GM21367 (cell line): ENCODE data around the gene CBX2.
"Not testable (repeated sequence)": the region's sequence is repeated elsewhere in the genome, so short reads cannot be mapped to it uniquely, and the experiment has no call there.

Experiments used
- ATAC-seq: cut with Tn5 transposase; IDR thresholded peaks from one replicate; pipeline ENCODE4 v1.9.1; 2021; ENCODE audit not compliant: unreplicated experiment

Gene CBX2

DNA sequence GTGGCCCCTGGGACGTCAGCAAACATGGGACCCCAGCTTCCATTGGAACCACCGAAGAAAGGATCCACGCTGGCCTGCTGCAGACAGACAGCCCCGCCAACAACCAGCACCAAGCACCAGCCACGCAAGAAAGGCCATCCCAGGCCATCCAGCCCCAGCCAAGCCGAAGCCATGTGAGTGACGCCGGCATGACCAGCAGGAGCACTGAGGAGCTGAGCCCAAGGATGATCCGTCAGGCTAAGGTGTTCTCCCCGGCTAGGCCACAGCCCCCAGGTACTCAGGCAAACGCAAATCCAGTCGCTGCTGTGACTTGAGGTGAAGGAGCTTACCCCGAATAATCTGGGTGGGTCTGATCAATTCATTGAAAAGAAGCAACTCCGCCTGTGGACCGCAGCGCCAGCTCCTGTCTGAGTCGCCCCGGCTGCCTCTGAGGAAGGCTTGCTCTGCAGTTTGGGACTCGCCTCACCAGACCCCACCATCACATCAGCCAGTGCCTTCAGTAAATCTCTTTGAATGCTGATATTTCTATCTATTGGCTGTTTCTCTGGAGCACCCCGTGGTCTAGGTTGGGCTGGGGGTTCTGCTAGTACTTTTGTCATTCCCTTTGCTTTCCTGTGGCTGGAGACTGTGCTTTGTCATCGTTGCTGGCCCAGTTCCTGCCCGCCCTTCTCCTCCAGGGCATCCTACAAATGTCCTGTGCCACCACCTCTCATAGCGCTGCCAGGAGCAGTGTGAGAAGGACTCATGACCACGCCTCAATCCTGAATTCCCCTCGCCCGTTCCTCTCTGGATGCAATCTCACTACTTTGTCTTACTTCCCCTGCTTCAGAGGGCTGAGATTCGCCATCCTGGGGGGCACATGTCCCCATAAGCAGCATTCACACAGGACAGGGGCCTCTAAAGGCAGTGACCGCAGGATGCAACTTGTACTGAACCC, 8.1 kb upstream of the CBX2 start:
- ATAC-seq: no peak

DNA sequence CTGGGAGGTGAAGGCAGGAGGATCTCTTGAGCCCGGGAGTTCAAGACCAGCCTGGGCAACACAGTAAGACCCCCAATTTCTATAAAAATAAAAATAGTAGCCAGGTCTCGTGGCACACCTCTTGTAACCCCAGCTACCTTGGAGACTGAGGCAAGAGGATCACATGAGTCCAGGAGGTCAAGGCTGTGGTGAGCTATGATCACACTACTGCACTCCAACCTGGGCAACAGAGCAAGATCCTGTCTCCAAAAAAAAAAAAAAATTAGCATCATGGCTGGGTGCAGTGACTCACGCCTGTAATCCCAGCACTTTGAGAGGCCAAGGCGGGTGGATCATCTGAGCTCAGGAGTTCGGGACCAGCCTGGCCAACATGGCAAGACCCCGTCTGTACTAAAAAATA, 6.7 kb upstream of the CBX2 start:
- no peak for ATAC-seq

- not testable (repeated sequence) for ATAC-seq
These were observed 5.2 kb upstream of the CBX2 start for GRCh38 chr17:79772726-79773125.

DNA sequence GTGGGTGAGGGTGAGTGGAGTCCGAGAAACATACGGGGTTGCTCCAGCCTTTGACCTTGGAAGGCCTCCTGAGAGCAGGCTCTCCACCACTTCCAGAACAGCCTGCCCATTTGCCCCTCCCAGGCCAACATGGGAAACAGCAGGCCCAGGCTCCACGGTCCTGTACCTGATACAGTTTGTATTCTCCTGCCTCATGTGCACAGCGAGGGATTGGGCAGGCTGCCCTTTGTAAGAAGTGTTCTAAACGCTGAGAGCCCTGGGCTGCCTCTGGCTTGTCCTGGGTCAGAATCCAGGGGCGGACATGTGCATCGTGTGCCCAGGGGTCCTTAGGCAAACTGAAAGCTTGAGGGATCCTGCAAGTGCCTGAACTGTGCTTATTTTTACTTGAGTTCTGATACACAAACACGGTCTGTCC, 3.4 kb upstream of the CBX2 start:
- no peak for ATAC-seq

- ATAC-seq: no peak
These were observed 2.3 kb upstream of the CBX2 start for GRCh38 chr17:79775632-79776031.

- no peak for ATAC-seq
These were observed 1.4 kb upstream of the CBX2 start for GRCh38 chr17:79776376-79777119.

- no peak for ATAC-seq
These were observed 641 bp upstream of the CBX2 start for GRCh38 chr17:79777120-79777893.

DNA sequence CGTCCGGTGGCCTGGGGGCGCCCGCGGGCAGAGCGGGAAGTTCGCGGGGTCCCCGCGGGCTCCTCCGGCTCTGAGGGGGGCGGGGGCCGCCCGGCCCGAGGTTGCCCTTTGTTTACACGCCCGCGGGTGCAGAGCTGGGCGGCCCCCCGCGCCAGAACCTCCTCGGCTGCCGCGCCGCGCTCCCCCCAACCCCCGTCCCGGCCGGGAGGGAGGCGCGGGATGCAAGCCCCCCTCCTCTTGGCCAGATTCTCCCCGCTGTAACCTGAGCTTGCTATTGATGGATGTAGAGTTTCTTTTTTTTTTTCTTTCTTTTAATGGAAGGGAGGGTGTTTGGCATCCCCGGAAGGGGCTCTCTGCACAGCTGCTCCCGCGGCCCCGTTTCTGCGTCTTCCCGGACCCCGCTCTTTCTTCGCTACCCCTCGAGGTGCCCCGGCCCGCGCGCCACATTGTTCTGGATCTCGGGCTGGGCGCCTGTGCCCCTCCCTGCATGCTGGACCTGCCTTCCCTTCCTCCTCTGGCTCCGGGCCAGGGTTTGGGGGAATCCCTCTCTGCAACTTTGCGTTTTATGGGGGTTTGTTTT, 646 bp downstream of the CBX2 start:
- no peak for ATAC-seq

- no peak for ATAC-seq
These were observed 1.2 kb downstream of the CBX2 start for GRCh38 chr17:79779084-79779529.

DNA sequence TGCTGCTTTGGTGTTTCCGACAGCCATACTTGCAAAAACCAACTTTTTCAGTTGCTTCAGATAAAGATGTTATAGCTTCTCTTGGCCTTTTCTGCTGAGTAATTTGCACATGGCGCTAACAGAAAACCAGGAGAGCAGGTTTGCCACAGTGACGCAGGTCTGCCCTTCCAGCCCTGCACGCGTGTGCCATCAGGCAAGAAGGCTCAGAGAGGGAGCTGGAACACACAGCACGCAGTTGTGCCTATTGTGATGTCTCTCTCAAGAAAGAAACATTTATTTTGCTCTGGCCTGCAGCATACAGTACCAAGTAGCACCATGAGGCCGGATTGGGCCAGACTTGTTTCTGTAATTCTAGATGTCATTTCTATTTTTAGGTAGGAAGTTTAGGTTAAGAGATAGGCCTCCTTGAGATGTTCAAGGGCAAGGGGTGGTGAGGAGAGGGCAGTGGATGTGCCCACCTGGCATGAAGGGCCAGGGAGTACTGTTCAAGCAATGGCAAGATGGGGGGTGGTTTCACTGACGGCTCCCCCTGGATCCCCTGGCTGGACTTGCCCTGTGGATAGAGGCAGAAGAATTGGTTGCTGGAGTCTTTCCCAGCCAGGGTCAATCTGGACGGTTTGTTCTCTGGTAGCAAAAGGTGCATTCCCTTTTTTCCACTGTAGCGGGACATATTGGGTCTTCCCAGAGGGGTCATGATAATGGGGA, 1.9 kb downstream of the CBX2 start:
- ATAC-seq: no peak

DNA sequence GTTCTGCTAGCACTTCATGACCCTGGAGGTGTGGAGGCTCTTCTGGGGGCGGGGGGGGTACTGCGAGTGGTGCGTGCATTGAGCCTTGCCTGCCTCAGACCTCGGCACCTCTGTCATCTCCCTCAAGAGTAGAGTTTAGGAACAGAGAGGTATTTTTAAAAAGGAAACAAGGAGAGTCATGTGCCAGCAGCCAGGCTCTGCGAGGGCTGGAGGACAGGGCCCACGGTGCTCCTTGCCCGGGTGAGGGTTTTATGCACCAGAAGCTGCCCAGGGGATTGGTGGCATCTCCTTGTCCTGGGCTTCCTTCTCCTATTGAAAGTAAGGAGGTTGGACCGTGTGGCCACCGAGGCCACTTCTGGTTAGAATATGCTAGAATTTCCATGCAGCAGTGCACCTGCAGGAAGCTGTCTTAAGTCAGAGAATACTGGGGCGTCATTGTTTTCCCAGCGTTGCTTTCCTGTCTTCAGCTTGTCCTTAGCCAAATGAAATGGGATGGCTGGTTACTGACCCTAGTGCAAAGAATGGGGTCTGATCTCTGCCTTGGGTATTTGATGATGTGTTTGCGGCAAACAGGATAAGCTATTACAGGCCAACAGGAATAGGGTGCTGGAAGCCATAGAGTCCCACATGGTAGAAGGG, 3.2 kb downstream of the CBX2 start:
- ATAC-seq: no peak

GRCh38 chr17:79781736-79782575, 4.0 kb downstream of the CBX2 start:
- no peak for ATAC-seq

- ATAC-seq: no peak
These were observed 5.9 kb downstream of the CBX2 start for GRCh38 chr17:79783891-79784290.

DNA sequence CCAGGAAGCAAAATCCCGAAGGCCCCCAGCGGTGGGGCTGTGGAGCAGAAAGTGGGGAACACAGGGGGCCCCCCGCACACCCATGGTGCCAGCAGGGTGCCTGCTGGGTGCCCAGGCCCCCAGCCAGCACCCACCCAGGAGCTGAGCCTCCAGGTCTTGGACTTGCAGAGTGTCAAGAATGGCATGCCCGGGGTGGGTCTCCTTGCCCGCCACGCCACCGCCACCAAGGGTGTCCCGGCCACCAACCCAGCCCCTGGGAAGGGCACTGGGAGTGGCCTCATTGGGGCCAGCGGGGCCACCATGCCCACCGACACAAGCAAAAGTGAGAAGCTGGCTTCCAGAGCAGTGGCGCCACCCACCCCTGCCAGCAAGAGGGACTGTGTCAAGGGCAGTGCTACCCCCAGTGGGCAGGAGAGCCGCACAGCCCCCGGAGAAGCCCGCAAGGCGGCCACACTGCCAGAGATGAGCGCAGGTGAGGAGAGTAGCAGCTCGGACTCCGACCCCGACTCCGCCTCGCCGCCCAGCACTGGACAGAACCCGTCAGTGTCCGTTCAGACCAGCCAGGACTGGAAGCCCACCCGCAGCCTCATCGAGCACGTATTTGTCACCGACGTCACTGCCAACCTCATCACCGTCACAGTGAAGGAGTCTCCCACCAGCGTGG, 6.5 kb downstream of the CBX2 start:
- no peak for ATAC-seq

- ATAC-seq: no peak
These were observed 7.3 kb downstream of the CBX2 start for GRCh38 chr17:79785017-79785899.

DNA sequence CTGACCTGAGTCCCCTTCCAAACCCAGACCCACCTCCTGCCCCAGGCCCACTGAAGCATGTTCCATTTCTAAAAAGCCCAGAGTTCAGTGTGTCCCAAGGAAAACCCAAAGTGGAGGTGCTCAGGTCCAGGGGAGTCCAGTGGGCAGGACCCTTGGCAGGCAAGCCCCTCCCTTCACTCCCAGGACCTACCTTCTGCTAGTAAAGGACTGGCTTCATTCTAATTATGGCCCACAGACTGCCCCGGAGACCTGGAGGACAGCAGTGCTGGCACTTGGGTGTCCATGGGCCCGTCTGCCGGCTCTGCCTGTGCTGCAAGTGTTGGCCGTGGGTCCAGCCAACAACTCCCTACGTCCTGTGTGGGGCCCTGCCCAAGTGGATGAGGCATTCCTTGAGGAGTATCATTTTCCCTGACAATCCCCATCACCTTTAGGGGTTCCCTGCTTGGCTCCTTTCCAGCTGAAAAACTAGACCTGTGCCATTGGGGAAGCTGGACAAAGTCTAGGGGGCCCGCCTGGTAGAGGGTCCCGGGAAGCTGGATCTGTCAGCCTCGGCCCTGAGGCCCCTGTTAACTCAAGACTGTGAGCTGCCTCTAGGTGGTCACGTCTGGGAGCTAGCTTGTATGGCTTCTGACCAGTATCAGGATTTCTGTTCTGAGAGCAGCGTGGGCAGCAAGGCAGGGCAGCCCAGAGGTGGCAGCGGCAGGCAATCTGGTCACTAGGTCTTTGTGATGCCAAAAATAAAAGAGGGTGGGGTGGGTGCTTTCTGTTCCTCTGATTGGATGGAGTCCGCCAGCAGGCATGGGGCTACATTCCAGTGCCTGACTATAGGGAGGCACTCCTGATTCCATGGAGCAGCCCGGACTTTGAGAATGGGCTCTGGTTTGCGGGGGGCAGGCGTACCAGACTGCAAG, 8.2 kb downstream of the CBX2 start:
- no peak for ATAC-seq
